Neural cell (in vitro differentiated cells): ENCODE measurements around the gene PRM1. TPM values are rescaled to one million over a fixed set of nuclear protein-coding genes. Genes with fewer than 3 reads are reported as not detected.

Source experiments
- H2AFZ ChIP-seq: fragments of 200-600, 300-800 bp; sonication (generic), shearing (Covaris generic); 2 replicates; pipeline ENCODE4 v1.6.0; 2014; ENCODE audit warnings: low read depth, mild to moderate bottlenecking, antibody characterized with exemption, low read length, moderate library complexity
- H3F3A ChIP-seq: fragments of 200-600 bp; shearing (Covaris generic); 2 replicates; pipeline ENCODE4 v1.6.1; 2016; ENCODE audit warnings: mild to moderate bottlenecking, moderate library complexity, mixed read lengths, antibody characterized with exemption, low read length; ENCODE audit not compliant: insufficient read depth, poor library complexity, severe bottlenecking
- H3K27ac ChIP-seq: fragments of 200-600, 300-800 bp; sonication (generic), shearing (Covaris generic); 2 replicates; pipeline ENCODE4 v1.5.1; 2014; ENCODE audit warnings: mild to moderate bottlenecking, low read length, moderate library complexity
- H3K27me3 ChIP-seq: fragments of 300-800, 200-600 bp; sonication (generic), shearing (Covaris generic); 2 replicates; pipeline ENCODE4 v1.6.0; 2014; ENCODE audit warnings: mild to moderate bottlenecking, low read depth, low read length, moderate library complexity; ENCODE audit not compliant: insufficient read depth
- H3K36me3 ChIP-seq: fragments of 300-800, 200-600 bp; sonication (generic), shearing (Covaris generic); 2 replicates; pipeline ENCODE4 v1.5.1; 2014; ENCODE audit warnings: mild to moderate bottlenecking, antibody characterized with exemption, low read length, moderate library complexity; ENCODE audit not compliant: insufficient read depth
- H3K4me2 ChIP-seq: fragments of 300-800, 200-600 bp; sonication (generic), shearing (Covaris generic); 2 replicates; pipeline ENCODE4 v1.6.0; 2014; ENCODE audit warnings: mild to moderate bottlenecking, low read length
- H3K4me3 ChIP-seq: fragments of 300-800, 200-600 bp; sonication (generic), shearing (Covaris generic); 2 replicates; pipeline ENCODE4 v1.5.1; 2014; ENCODE audit warnings: mild to moderate bottlenecking, low read length, moderate library complexity
- H3K79me2 ChIP-seq: fragments of 200-600 bp; shearing (Covaris generic); replicated peaks from 2 replicates; pipeline ENCODE4 v1.6.0; 2014; ENCODE audit warnings: mild to moderate bottlenecking, low read length, moderate library complexity; ENCODE audit not compliant: insufficient read depth
- H3K9ac ChIP-seq: fragments of 300-800, 200-600 bp; sonication (generic), shearing (Covaris generic); 2 replicates; pipeline ENCODE4 v1.6.1; 2016; ENCODE audit warnings: mild to moderate bottlenecking, low read length, mixed read lengths
- H3K9me2 ChIP-seq: fragments of 200-600 bp; shearing (Covaris generic); 2 replicates; pipeline ENCODE4 v1.6.1; 2016; ENCODE audit warnings: mild to moderate bottlenecking, low read length, mixed read lengths; ENCODE audit not compliant: insufficient read depth
- H3K9me3 ChIP-seq: fragments of 200-600, 300-800 bp; sonication (generic), shearing (Covaris generic); 2 replicates; pipeline ENCODE4 v1.6.1; 2016; ENCODE audit warnings: mild to moderate bottlenecking, mixed run types, low read length, moderate library complexity, mixed read lengths
- H4K20me1 ChIP-seq: fragments of 200-600 bp; shearing (Covaris generic); 2 replicates; pipeline ENCODE4 v1.6.1; 2016; ENCODE audit warnings: mild to moderate bottlenecking, mixed run types; ENCODE audit not compliant: insufficient read depth
- EP300 ChIP-seq: fragments of 450-650 bp; conservative IDR thresholded peaks from 2 replicates; pipeline ENCODE4 v1.6.1; 2014; ENCODE audit warnings: antibody characterized with exemption, mild to moderate bottlenecking, moderate library complexity; ENCODE audit not compliant: poor library complexity, severe bottlenecking
- EZH2 ChIP-seq: fragments of 200-600, 300-800 bp; shearing (Covaris generic), sonication (generic); IDR thresholded peaks from 2 replicates; pipeline ENCODE4 v1.6.1; 2014; ENCODE audit warnings: antibody characterized with exemption, low read length, borderline replicate concordance, mild to moderate bottlenecking; ENCODE audit not compliant: insufficient read depth, poor library complexity, severe bottlenecking
- MXI1 ChIP-seq: fragments of 450-650 bp; conservative IDR thresholded peaks from 2 replicates; pipeline ENCODE4 v1.6.1; 2014; ENCODE audit warnings: antibody characterized with exemption, mild to moderate bottlenecking; ENCODE audit not compliant: poor library complexity, severe bottlenecking
- POLR2AphosphoS5 ChIP-seq: IDR thresholded peaks from 2 replicates; pipeline ENCODE4 v1.6.1; 2012
- RAD21 ChIP-seq: fragments of 450-650 bp; conservative IDR thresholded peaks from 2 replicates; pipeline ENCODE4 v1.6.1; 2014; ENCODE audit warnings: antibody characterized with exemption, mild to moderate bottlenecking, moderate library complexity
- SMC3 ChIP-seq: fragments of 450-650 bp; conservative IDR thresholded peaks from 2 replicates; pipeline ENCODE4 v1.6.1; 2014; ENCODE audit warnings: antibody characterized with exemption, mild to moderate bottlenecking, moderate library complexity; ENCODE audit not compliant: poor library complexity
- TAF1 ChIP-seq: IDR thresholded peaks from 2 replicates; pipeline ENCODE4 v1.6.1; 2012; ENCODE audit warnings: low read depth
- polyA plus RNA-seq: library from polyadenylated mRNA; depleted of rRNA; stranded (reverse); fragments of >200 nt; gene quantifications from 2 replicates; pipeline ENCODE4 v1.2.3, GENCODE V29; 2014
- TF ChIP-seq, protein P1 (sequence below): fragments of 450-650 bp; IDR thresholded peaks from 2 replicates; pipeline ENCODE4 v1.5.1; 2014; ENCODE audit warnings: antibody characterized with exemption, mild to moderate bottlenecking, moderate library complexity; ENCODE audit not compliant: poor library complexity, severe bottlenecking
- TF ChIP-seq, protein P2 (sequence below): IDR thresholded peaks from 2 replicates; pipeline ENCODE4 v1.6.1; 2012; ENCODE audit warnings: borderline replicate concordance

Gene PRM1
- polyA plus RNA-seq, 1 donor from 2014 or later = not detected

DNA sequence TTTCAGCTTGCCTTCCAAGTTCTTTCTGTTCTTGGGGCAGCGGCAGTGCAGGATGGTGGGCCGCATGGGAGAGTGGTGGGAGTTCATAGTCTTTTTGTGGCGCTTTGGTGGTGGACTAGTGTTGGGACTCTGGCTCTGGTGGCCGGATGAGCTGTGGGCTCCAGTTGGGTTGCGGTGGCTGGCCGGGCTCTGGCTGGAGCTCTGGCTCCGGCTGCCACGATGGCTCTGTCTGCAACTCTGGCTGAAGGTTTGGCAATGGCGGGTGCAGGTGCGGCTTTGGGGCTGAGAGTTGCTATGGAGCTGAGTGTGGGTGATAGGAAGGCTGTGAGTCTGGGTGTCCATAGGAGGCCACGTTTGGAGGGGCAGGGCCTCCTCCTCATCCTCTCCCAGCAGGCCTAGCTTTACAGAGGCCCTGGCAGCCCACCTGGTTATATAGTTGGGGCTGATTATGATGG is 12.2 kb downstream of the PRM1 start, which contains the start of gene TNP2:
Gene TNP2 (minus strand): TSS at position 405 of the 455 bp plus-strand sequence. CDS start 63 bp downstream, at position 342.
- Histone ChIP-seq H3K79me2 (no peaks in the 10 kb centered on the region), H3K27ac (no peak within 1 kb of the TSS), H3K27me3 (no peaks in the 10 kb centered on the region), H4K20me1 (no peaks in the 10 kb centered on the region), H3K9ac (no peak within 1 kb of the TSS), H3K4me2 (no peak within 1 kb of the TSS), H2AFZ (no peak within 1 kb of the TSS), H3K36me3 (no peaks in the 10 kb centered on the region), H3K9me2 (no peaks in the 10 kb centered on the region), H3K4me3 (no peak within 1 kb of the TSS), H3K9me3 (no peaks in the 10 kb centered on the region), H3F3A (no peaks in the 10 kb centered on the region)
- TF ChIP-seq, protein P1, sequence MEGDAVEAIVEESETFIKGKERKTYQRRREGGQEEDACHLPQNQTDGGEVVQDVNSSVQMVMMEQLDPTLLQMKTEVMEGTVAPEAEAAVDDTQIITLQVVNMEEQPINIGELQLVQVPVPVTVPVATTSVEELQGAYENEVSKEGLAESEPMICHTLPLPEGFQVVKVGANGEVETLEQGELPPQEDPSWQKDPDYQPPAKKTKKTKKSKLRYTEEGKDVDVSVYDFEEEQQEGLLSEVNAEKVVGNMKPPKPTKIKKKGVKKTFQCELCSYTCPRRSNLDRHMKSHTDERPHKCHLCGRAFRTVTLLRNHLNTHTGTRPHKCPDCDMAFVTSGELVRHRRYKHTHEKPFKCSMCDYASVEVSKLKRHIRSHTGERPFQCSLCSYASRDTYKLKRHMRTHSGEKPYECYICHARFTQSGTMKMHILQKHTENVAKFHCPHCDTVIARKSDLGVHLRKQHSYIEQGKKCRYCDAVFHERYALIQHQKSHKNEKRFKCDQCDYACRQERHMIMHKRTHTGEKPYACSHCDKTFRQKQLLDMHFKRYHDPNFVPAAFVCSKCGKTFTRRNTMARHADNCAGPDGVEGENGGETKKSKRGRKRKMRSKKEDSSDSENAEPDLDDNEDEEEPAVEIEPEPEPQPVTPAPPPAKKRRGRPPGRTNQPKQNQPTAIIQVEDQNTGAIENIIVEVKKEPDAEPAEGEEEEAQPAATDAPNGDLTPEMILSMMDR = no peak
- TF ChIP-seq TAF1 = no peak
- TF ChIP-seq MXI1 = no peak
- TF ChIP-seq, protein P2, sequence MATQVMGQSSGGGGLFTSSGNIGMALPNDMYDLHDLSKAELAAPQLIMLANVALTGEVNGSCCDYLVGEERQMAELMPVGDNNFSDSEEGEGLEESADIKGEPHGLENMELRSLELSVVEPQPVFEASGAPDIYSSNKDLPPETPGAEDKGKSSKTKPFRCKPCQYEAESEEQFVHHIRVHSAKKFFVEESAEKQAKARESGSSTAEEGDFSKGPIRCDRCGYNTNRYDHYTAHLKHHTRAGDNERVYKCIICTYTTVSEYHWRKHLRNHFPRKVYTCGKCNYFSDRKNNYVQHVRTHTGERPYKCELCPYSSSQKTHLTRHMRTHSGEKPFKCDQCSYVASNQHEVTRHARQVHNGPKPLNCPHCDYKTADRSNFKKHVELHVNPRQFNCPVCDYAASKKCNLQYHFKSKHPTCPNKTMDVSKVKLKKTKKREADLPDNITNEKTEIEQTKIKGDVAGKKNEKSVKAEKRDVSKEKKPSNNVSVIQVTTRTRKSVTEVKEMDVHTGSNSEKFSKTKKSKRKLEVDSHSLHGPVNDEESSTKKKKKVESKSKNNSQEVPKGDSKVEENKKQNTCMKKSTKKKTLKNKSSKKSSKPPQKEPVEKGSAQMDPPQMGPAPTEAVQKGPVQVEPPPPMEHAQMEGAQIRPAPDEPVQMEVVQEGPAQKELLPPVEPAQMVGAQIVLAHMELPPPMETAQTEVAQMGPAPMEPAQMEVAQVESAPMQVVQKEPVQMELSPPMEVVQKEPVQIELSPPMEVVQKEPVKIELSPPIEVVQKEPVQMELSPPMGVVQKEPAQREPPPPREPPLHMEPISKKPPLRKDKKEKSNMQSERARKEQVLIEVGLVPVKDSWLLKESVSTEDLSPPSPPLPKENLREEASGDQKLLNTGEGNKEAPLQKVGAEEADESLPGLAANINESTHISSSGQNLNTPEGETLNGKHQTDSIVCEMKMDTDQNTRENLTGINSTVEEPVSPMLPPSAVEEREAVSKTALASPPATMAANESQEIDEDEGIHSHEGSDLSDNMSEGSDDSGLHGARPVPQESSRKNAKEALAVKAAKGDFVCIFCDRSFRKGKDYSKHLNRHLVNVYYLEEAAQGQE = no peak
- TF ChIP-seq POLR2AphosphoS5 = no peak
- no peak for TF ChIP-seq EZH2
- no peak for TF ChIP-seq EP300
- no peak for TF ChIP-seq SMC3
- no peak for TF ChIP-seq RAD21

DNA sequence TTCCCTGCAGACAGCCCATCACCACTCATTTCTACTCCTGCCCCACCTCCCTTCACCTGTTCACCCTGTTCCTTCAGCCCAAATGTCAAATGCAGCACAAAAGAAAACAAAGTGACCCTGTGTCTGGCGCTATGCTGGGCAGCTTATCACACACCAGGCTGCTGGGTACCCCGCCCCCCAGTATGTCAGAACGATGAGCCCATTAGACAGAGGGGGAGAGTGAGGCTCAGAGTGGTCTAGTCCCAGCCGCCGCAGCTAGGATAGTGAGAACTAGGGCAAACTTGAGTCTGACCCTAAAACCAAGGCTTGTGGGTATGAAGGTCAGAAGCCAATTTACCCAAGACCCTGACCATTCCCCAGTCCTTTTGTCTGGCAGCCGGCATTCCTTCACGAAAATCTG is 16.0 kb downstream of the PRM1 start:
- Histone ChIP-seq H3K9me3 (no peaks in the 10 kb centered on the region), H3K9ac (no peak overlapping the region), H3K9me2 (no peaks in the 10 kb centered on the region), H2AFZ (no peak overlapping the region), H3K4me2 (no peak overlapping the region), H3K4me3 (no peak overlapping the region), H4K20me1 (no peaks in the 10 kb centered on the region), H3K27me3 (no peaks in the 10 kb centered on the region), H3F3A (no peaks in the 10 kb centered on the region), H3K36me3 (no peaks in the 10 kb centered on the region), H3K27ac (no peak overlapping the region), H3K79me2 (no peaks in the 10 kb centered on the region)
- no peak for TF ChIP-seq RAD21
- TF ChIP-seq TAF1 = no peak
- TF ChIP-seq, protein P1 = no peak
- no peak for TF ChIP-seq POLR2AphosphoS5
- TF ChIP-seq SMC3 = no peak
- TF ChIP-seq EP300 = no peak
- TF ChIP-seq, protein P2 = no peak
- no peak for TF ChIP-seq EZH2
- TF ChIP-seq MXI1 = no peak
